Suprapubic skin (tissue), 4 donors: Measurements from ENCODE around the gene KLHDC7B.
A peak's percentile ranks its signal among the peaks of the same experiment; 100 is the strongest.

Experiments
- EP300 ChIP-seq: sonication (generic); formaldehyde crosslinking; IDR thresholded peaks from one replicate; pipeline ENCODE4 v1.6.1; 2017; ENCODE audit warnings: antibody characterized with exemption
- POLR2A ChIP-seq, 2 donors: fragments of 450-650 bp; IDR thresholded peaks; one replicate each; pipeline ENCODE4 v1.6.1; 2017; ENCODE audit warnings: antibody characterized with exemption in 2 of 2, mild to moderate bottlenecking in 2 of 2, moderate library complexity in 2 of 2
- POLR2AphosphoS5 ChIP-seq, 3 donors: sonication (generic); formaldehyde crosslinking; IDR thresholded peaks; one replicate each; pipeline ENCODE4 v1.6.1; 2017; ENCODE audit warnings: antibody characterized with exemption in 3 of 3
- TF ChIP-seq, protein P1 (sequence below), 2 donors: fragments of 200-600 bp in 1 of 2; fragments of 450-650 bp in 1 of 2; sonication (generic) in 1 of 2; IDR thresholded peaks; one replicate each; pipeline ENCODE4 v1.5.1; 2016 to 2019; ENCODE audit warnings: antibody characterized with exemption in 2 of 2, mild to moderate bottlenecking in 1 of 2, moderate library complexity in 1 of 2

DNA sequence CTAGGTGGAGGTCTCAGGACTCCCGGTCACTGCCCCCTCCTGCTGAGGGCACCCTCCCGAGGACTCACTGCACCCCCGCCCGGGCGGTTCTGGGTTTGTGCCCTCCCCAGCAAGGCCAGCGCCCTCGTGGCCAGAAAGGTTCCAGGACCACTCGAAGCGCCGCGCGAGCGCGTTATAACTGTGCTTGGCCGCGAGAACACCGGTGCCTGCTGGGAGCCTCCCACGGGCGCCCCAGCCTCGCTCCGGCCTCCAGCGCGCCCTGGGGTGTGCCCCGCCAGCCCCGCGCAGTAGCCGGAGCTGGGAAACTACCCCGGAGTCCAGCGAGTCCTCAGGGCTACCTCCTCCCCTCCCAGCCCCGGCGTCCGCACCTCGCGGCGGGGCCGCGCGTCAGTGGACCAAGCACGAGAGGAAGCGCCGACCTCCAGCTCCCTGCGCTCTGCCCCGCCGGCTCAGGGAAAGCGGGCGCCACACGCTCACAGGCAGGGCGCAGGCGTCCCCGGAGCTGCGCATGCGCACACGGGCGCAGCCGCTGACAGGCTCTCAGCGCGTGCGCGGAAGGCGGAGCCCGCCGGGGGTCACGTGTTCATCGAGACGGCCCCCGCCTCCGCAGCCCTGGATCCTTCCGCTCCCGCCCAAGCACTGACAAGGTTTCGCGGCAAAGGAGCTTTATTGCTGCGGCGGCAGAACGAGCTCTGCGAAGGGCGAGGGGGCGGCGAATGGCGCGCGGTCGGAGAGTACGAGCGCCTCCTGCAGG, 20.4 kb upstream of the KLHDC7B start, which contains the start of gene SCO2:
- TF ChIP-seq, protein P1, sequence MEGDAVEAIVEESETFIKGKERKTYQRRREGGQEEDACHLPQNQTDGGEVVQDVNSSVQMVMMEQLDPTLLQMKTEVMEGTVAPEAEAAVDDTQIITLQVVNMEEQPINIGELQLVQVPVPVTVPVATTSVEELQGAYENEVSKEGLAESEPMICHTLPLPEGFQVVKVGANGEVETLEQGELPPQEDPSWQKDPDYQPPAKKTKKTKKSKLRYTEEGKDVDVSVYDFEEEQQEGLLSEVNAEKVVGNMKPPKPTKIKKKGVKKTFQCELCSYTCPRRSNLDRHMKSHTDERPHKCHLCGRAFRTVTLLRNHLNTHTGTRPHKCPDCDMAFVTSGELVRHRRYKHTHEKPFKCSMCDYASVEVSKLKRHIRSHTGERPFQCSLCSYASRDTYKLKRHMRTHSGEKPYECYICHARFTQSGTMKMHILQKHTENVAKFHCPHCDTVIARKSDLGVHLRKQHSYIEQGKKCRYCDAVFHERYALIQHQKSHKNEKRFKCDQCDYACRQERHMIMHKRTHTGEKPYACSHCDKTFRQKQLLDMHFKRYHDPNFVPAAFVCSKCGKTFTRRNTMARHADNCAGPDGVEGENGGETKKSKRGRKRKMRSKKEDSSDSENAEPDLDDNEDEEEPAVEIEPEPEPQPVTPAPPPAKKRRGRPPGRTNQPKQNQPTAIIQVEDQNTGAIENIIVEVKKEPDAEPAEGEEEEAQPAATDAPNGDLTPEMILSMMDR (IDR thresholded peaks at IDR 0.05) = peak in 1 of 2 donors; percentile 62
- TF ChIP-seq POLR2A (IDR thresholded peaks at IDR 0.05) = peak in 1 of 2 donors; percentile 64
- TF ChIP-seq POLR2AphosphoS5 (IDR thresholded peaks at IDR 0.05) = peak in 2 of 3 donors; percentile 86 to 94
- no peak for TF ChIP-seq EP300
